ENCODE data around the gene SPOUT1. TPM values are rescaled to one million over a fixed set of nuclear protein-coding genes. Genes with fewer than 3 reads are reported as not detected.

SPOUT1 gene
- total RNA-seq, 4 donors from 2014 or later: 15.0 to 41.5 (median 32.3) TPM

DNA sequence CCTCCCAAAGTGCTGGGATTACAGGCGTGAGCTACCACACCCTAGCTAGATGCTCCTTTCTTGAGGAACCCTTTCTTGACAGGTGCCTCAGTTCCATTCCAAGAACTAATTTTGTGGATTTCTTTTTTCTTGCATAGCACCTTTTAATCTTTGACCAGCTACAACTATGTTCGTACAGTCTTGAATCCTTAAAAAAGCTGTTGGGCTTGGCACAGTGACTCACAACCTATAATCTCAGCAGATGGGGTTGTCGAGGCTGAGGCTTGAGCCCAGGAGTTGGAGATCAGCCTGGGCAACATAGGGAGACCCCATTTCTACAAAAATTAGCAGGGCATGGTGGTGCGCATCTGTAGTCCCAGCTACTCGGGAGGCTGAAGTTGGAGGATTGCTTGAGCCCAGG, 56.5 kb downstream of the SPOUT1 start:
- intact Hi-C loops (cut with DNase I; ENCODE audit: low total_unique reads): no loop called here
- no peak for DNase-seq (ENCODE audit: low spot score in 2 of 2)
- no peak overlapping the region for H3K4me3 ChIP-seq (ENCODE audit: low read depth, poor library complexity, severe bottlenecking)
- TF ChIP-seq CTCF (IDR thresholded peaks at IDR 0.05): no peak
- no peak for TF ChIP-seq POLR2A (IDR thresholded peaks at IDR 0.05)
- WGBS, 2 donors: 79 to 86% methylated on average over 5 of the region's 5 CpGs

DNA sequence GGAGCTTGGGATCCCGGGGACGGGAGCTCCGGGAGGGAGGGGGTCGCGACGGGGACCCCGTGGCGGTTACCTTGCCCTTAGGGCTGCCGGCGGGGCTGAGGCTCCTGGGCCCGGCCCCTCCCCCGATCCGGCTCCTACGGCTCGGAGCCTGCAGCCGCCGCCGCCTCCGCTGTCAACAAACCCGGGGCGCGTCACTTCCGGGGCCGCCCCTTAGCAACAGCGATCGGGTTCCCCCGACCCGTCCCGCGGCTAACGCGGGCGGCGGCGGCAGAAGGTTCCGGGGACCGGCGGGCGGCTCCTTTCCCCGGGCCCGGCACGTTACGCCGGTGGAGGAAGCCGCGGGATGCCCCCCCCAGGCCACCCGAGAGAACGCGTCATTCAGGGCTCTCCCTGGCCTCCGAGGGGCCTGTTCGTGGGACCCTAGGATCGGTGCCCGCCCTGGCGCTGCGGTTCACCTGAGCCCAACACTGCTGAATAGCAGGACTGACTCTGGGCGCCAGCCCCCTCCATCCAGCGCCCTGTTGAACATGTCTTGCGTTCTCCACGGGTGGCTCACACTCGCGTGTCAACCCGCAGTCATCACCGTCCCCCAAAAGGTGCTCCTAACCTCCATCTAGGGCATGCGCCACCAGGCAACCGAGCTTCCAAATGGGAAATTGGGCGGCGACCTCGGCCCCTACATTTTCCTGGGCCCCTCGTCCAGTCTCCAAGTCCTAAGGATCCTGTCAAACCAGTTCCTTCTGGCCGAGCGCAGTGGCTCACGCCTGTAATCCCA, 57.7 kb downstream of the SPOUT1 start, which contains the start of gene ZER1:
Gene ZER1, minus strand, starts transcription at position 183 of the 775 bp plus-strand sequence. CDS start 16,362 bp downstream, outside the sequence.
- intact Hi-C loops (cut with DNase I; ENCODE audit: low total_unique reads): no loop called here
- 2 to 3% methylated on average over 30 to 52 of the region's 72 CpGs for WGBS, 2 donors
- peak; percentile 88 to 98 for DNase-seq (ENCODE audit: low spot score in 2 of 2)
- peak within 1 kb of the TSS; percentile 95 for H3K4me3 ChIP-seq (ENCODE audit: low read depth, poor library complexity, severe bottlenecking)
- no peak for TF ChIP-seq CTCF (IDR thresholded peaks at IDR 0.05)
- no peak for TF ChIP-seq POLR2A (IDR thresholded peaks at IDR 0.05)

DNA sequence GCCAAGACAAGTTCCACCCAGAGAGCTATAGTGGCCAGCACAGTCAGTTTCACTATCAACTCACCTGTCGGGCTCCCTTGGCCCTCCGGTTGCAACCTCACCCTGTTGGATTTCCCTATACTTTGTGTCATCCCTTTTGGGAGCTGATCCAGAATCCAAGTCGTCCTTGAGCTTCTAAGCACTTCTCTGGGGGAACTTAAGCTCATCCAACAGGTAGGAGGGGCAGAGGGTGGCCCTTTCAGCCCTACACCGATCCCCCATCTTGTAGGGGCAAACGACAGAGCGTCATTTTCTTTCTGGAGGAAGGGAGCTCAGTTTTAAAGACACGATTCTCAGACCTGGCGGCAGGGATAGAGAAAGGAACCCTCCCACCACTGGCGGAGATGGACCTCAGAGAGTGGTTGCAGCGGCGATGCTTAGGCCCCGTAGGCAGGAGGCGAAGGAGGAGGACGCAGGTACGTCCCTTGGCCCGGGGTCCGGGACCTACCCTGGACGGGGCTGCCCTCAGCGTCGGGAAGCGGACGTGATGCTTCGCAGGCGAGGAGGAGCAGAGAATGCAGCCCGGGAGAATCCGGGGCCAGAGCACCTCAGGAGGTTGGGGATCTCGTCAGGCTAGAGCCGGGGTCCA, 58.4 kb downstream of the SPOUT1 start:
- peak overlapping the region; percentile 95 for H3K4me3 ChIP-seq (ENCODE audit: low read depth, poor library complexity, severe bottlenecking)
- DNase-seq (ENCODE audit: low spot score in 2 of 2): no peak
- intact Hi-C loops (cut with DNase I; ENCODE audit: low total_unique reads): no loop called here
- 1 to 2% methylated on average over 28 of the region's 28 CpGs for WGBS, 2 donors
- TF ChIP-seq CTCF (IDR thresholded peaks at IDR 0.05) (no peak), POLR2A (IDR thresholded peaks at IDR 0.05) (no peak)

GRCh38 chr9:128770286-128771030, 59.1 kb downstream of the SPOUT1 start:
- TF ChIP-seq POLR2A (IDR thresholded peaks at IDR 0.05) (no peak), CTCF (IDR thresholded peaks at IDR 0.05) (no peak)
- 73 to 76% methylated on average over 11 of the region's 11 CpGs for WGBS, 2 donors
- no peak for DNase-seq (ENCODE audit: low spot score in 2 of 2)
- no peak overlapping the region for H3K4me3 ChIP-seq (ENCODE audit: low read depth, poor library complexity, severe bottlenecking)
- intact Hi-C loops (cut with DNase I; ENCODE audit: low total_unique reads): no loop called here

Other genes with a start within 250 kb of the SPOUT1 start
- gene DYNC2I2, start 172.9 kb downstream of the SPOUT1 start, total RNA-seq: 10 to 100 TPM; 36.6 to 46.8 (median 44.0) TPM
- 100 to 1,000 TPM; 135 to 220 (median 178) TPM for gene SET, start 140.6 kb downstream of the SPOUT1 start, total RNA-seq
- gene PKN3, start 127.3 kb downstream of the SPOUT1 start, total RNA-seq: 1 to 10 TPM; 2.4 to 8.4 (median 4.1) TPM
- gene ZDHHC12, start 105.7 kb downstream of the SPOUT1 start, total RNA-seq: 10 to 100 TPM; 68.3 to 95.7 (median 84.1) TPM
- gene ZER1, start 57.9 kb downstream of the SPOUT1 start, total RNA-seq: 100 to 1,000 TPM in 1 of 4 donors, 10 to 100 TPM in 3; 66.5 to 104 (median 73.2) TPM
- gene TBC1D13, start 42.5 kb downstream of the SPOUT1 start, total RNA-seq: 10 to 100 TPM in 3 of 4 donors, 1 to 10 TPM in 1; 5.0 to 14.8 (median 12.8) TPM
- 10 to 100 TPM; 12.5 to 34.7 (median 25.5) TPM for gene ENDOG, start 11.3 kb downstream of the SPOUT1 start, total RNA-seq
- 10 to 100 TPM in 2 of 4 donors, 1 to 10 TPM in 2; 8.2 to 19.4 (median 10.9) TPM for gene KYAT1, start 52.2 kb upstream of the SPOUT1 start, total RNA-seq
- 100 to 1,000 TPM in 3 of 4 donors, 10 to 100 TPM in 1; 89.6 to 131 (median 111) TPM for gene LRRC8A, start 52.3 kb upstream of the SPOUT1 start, total RNA-seq
- 10 to 100 TPM; 31.3 to 60.2 (median 50.6) TPM for gene PHYHD1, start 91.2 kb upstream of the SPOUT1 start, total RNA-seq
- gene DOLK, start 117.8 kb upstream of the SPOUT1 start, total RNA-seq: 10 to 100 TPM in 3 of 4 donors, 1 to 10 TPM in 1; 9.8 to 16.4 (median 11.9) TPM
- 10 to 100 TPM; 32.8 to 44.3 (median 36.1) TPM for gene NUP188, start 117.9 kb upstream of the SPOUT1 start, total RNA-seq
- gene SH3GLB2, start 198.5 kb upstream of the SPOUT1 start, total RNA-seq: 100 to 1,000 TPM; 177 to 378 (median 207) TPM
- 10 to 100 TPM; 37.7 to 66.1 (median 47.4) TPM for gene MIGA2, start 206.8 kb upstream of the SPOUT1 start, total RNA-seq

All from lower leg skin (tissue), 4 donors.